ENCODE data around the gene KRTAP4-12.

DNA sequence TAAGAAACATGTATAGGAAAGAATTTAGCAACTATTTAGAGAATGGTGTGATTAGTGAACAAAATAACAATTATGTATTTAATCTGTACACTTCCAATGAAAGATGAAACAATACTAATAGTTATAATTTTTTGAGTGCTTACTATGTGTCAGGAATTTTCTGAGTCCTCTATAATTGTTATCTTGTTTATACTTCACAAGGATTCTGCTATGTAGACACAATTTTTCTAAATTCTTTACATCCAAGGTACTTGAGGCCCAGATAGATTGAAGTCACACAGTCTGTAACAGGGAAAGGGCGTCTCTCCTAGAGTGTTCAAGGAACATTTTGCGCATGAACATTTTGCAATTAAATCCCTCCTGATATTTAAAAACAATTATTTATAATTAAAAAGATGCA is 1.1 kb upstream of the KRTAP4-12 start:
- TF ChIP-seq, protein P1, sequence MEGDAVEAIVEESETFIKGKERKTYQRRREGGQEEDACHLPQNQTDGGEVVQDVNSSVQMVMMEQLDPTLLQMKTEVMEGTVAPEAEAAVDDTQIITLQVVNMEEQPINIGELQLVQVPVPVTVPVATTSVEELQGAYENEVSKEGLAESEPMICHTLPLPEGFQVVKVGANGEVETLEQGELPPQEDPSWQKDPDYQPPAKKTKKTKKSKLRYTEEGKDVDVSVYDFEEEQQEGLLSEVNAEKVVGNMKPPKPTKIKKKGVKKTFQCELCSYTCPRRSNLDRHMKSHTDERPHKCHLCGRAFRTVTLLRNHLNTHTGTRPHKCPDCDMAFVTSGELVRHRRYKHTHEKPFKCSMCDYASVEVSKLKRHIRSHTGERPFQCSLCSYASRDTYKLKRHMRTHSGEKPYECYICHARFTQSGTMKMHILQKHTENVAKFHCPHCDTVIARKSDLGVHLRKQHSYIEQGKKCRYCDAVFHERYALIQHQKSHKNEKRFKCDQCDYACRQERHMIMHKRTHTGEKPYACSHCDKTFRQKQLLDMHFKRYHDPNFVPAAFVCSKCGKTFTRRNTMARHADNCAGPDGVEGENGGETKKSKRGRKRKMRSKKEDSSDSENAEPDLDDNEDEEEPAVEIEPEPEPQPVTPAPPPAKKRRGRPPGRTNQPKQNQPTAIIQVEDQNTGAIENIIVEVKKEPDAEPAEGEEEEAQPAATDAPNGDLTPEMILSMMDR (IDR thresholded peaks at IDR 0.05) = no peak
- no peak for TF ChIP-seq POLR2A (IDR thresholded peaks at IDR 0.05)

Measured in thyroid gland (tissue), 4 donors.